ENCODE results near the gene CYS1. TPM values are rescaled to one million over a fixed set of nuclear protein-coding genes. Genes with fewer than 3 reads are reported as not detected.

The CYS1 gene
- total RNA-seq, 2 experiments from 2014 or later, result 0.68 TPM; not detected in 1

DNA sequence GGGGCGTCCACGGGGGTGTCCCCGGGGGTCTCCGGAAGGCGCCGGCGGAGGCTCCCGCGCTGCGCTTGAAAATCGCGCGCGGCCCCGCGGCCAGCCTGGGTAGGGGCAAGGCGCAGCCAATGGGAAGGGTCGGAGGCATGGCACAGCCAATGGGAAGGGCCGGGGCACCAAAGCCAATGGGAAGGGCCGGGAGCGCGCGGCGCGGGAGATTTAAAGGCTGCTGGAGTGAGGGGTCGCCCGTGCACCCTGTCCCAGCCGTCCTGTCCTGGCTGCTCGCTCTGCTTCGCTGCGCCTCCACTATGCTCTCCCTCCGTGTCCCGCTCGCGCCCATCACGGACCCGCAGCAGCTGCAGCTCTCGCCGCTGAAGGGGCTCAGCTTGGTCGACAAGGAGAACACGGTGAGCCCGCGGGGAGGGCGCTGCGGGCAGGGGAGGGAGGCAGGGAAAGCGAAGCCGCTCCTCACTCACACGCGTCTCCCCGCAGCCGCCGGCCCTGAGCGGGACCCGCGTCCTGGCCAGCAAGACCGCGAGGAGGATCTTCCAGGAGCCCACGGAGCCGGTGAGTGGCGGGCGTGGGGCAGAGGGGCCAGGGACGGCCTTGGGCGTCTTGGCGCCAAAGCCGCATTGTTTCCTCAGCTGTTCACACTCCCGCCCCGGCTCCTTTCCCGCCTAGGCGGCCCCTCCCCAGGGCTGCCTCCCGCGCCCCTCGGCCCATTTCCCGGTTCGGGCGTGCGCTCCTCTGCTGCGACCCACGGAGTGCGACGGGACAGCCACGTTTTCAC, 42.5 kb upstream of the CYS1 start, which contains the start of gene RRM2:
TSS of gene RRM2 (plus strand) at position 240 of the 781 bp plus-strand sequence. CDS start at position 300, 60 bp downstream.
- Histone ChIP-seq H3K4me3 (ENCODE audit: low read depth, low read length, poor library complexity, severe bottlenecking) (peak within 1 kb of the TSS; percentile 81), H3K9me2 (ENCODE audit: insufficient read depth, low read length) (no peaks in the 10 kb centered on the region), H2AFZ (ENCODE audit: low read length) (no peak within 1 kb of the TSS), H3K79me2 (ENCODE audit: insufficient read depth, low read depth, low read length) (peaks cover 79% of the 10 kb centered on the region), H3K4me2 (ENCODE audit: low read length) (peak within 1 kb of the TSS; percentile 84), H4K20me1 (ENCODE audit: insufficient read depth, low read length) (peaks cover 39% of the 10 kb centered on the region), H3K27ac (ENCODE audit: low read depth, low read length, poor library complexity, severe bottlenecking) (peak within 1 kb of the TSS; percentile 91), H3K4me1 (ENCODE audit: insufficient read depth, low read length, poor library complexity, severe bottlenecking) (peaks cover 54% of the 10 kb centered on the region), H3K9me3 (ENCODE audit: low read length) (no peaks in the 10 kb centered on the region), H3K36me3 (ENCODE audit: insufficient read depth, low read length) (peaks cover 66% of the 10 kb centered on the region)
- ChIA-PET POLR2A (interaction anchor here (0.6 to 2.2 kb wide), 4 partner anchors 37 to 444 kb away, joined by 3 to 10 read pairs (median 3); no protein-coding TSS in a partner anchor), CTCF (ENCODE audit: unreplicated experiment) (interaction anchor here (0.6 kb wide), 1 partner anchor 314 kb away, joined by 3 read pairs; no protein-coding TSS in a partner anchor)
- intact Hi-C loops (cut with micrococcal nuclease; ENCODE audit: unreplicated experiment), result no loop called here
- TF ChIP-seq EZH2phosphoT487 (IDR thresholded peaks at IDR 0.05; ENCODE audit: borderline replicate concordance, low read depth, low read length), result no peak
- TF ChIP-seq, protein P1, sequence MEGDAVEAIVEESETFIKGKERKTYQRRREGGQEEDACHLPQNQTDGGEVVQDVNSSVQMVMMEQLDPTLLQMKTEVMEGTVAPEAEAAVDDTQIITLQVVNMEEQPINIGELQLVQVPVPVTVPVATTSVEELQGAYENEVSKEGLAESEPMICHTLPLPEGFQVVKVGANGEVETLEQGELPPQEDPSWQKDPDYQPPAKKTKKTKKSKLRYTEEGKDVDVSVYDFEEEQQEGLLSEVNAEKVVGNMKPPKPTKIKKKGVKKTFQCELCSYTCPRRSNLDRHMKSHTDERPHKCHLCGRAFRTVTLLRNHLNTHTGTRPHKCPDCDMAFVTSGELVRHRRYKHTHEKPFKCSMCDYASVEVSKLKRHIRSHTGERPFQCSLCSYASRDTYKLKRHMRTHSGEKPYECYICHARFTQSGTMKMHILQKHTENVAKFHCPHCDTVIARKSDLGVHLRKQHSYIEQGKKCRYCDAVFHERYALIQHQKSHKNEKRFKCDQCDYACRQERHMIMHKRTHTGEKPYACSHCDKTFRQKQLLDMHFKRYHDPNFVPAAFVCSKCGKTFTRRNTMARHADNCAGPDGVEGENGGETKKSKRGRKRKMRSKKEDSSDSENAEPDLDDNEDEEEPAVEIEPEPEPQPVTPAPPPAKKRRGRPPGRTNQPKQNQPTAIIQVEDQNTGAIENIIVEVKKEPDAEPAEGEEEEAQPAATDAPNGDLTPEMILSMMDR (conservative IDR thresholded peaks at IDR 0.05; ENCODE audit: low read length), result no peak
- peak; percentile 97 for DNase-seq (ENCODE audit: low spot score)
- BruUV-seq (replicated peaks), result no TSS peak

DNA sequence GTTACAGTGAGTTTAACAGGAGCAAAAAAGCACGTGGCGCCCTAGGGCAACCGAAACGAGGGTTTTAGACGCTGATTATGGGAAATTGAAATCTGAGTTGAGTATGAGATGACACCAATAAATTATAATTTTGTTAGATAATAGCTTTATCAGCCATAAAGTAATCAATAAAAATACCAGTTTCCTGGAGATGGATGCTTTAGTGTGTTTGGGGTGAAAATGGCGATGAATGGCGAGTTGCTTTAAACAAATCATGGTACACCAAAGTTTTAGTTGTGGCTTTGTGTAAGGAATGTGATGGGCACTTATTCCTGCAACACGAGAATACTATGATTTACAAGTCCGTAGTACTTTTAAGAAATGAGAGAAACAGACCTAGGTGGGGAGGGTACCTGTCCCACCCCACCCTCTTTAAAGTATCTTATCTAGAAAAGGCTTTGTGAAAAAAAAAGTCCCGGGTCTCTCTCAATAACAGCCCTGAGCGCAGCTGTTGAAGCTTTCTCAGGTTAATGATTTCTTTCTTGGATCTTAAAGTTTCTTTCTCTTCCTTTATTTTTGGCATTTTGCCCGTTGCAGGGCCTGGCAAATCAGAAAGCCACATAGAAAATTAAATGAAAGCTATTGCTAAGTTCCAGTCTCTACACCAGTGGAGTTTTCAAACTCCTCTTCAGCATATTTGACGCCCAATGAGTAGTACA, 40.8 kb upstream of the CYS1 start:
- H2AFZ ChIP-seq (ENCODE audit: low read length), result no peak overlapping the region; the same call in 1 of the 2 replicates
- no peaks in the 10 kb centered on the region for H3K9me3 ChIP-seq (ENCODE audit: low read length)
- H4K20me1 ChIP-seq (ENCODE audit: insufficient read depth, low read length), result peaks cover 24% of the 10 kb centered on the region
- DNase-seq (ENCODE audit: low spot score), result peak; percentile 57
- intact Hi-C loops (cut with micrococcal nuclease; ENCODE audit: unreplicated experiment), result loop anchor here (1.0 to 2.0 kb wide), 4 partner anchors 39 to 328 kb away; partner anchors contain the start of gene ODC1
- ChIA-PET CTCF (ENCODE audit: unreplicated experiment) (no interaction called here), POLR2A (interaction anchor here (0.6 to 1.5 kb wide), 3 partner anchors 19 to 40 kb away, joined by 3 to 5 read pairs (median 4); no protein-coding TSS in a partner anchor)
- BruUV-seq (replicated peaks), result TSS peak; percentile 82
- H3K79me2 ChIP-seq (ENCODE audit: insufficient read depth, low read depth, low read length), result peaks cover 67% of the 10 kb centered on the region
- H3K4me3 ChIP-seq (ENCODE audit: low read depth, low read length, poor library complexity, severe bottlenecking), result peak overlapping the region; percentile 81
- H3K4me2 ChIP-seq (ENCODE audit: low read length), result peak overlapping the region; percentile 79
- no peaks in the 10 kb centered on the region for H3K9me2 ChIP-seq (ENCODE audit: insufficient read depth, low read length)
- peak overlapping the region; percentile 91 for H3K27ac ChIP-seq (ENCODE audit: low read depth, low read length, poor library complexity, severe bottlenecking)
- peaks cover 49% of the 10 kb centered on the region for H3K36me3 ChIP-seq (ENCODE audit: insufficient read depth, low read length)
- TF ChIP-seq, protein P1 (conservative IDR thresholded peaks at IDR 0.05; ENCODE audit: low read length), result no peak
- TF ChIP-seq EZH2phosphoT487 (IDR thresholded peaks at IDR 0.05; ENCODE audit: borderline replicate concordance, low read depth, low read length), result no peak
- peaks cover 44% of the 10 kb centered on the region for H3K4me1 ChIP-seq (ENCODE audit: insufficient read depth, low read length, poor library complexity, severe bottlenecking)
